ENCODE data around the gene TRIM40.

Gene TRIM40, protein sequence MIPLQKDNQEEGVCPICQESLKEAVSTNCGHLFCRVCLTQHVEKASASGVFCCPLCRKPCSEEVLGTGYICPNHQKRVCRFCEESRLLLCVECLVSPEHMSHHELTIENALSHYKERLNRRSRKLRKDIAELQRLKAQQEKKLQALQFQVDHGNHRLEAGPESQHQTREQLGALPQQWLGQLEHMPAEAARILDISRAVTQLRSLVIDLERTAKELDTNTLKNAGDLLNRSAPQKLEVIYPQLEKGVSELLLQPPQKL

DNA sequence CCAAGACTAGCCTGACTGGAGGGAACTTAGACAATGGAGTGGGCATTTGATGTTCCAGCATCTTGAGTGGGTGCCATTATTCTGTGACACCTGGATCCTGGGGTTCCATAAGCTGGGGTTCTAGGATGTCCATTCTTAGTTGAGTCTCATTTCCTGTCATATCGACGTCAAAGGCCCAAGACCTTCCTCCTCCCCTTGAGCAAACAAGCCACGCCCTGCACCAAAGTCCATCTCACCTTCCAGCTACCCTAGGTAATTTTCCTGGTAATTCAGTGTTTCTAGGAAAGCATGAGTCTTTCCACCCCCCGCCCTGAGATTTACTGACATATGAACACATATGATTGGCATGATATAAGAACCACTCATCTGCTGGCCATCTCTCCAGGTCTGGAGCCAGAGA is at the start of gene TRIM40:
TRIM40 (plus strand) TSS at position 384 of the 400 bp plus-strand sequence. CDS start 897 bp downstream, outside the sequence.
- no peak for FAIRE-seq

- no peak for FAIRE-seq
These were observed 48.1 kb upstream of the TRIM40 start for GRCh38 chr6:30087876-30088275.

- no peak for FAIRE-seq
These were observed 44.2 kb upstream of the TRIM40 start for GRCh38 chr6:30091577-30092381.

- no peak for FAIRE-seq
These were observed 42.9 kb upstream of the TRIM40 start for GRCh38 chr6:30092852-30093543.

GRCh38 chr6:30093951-30094661 is 41.8 kb upstream of the TRIM40 start:
- FAIRE-seq, result no peak

GRCh38 chr6:30096829-30097228 is 39.1 kb upstream of the TRIM40 start:
- FAIRE-seq, result no peak

DNA sequence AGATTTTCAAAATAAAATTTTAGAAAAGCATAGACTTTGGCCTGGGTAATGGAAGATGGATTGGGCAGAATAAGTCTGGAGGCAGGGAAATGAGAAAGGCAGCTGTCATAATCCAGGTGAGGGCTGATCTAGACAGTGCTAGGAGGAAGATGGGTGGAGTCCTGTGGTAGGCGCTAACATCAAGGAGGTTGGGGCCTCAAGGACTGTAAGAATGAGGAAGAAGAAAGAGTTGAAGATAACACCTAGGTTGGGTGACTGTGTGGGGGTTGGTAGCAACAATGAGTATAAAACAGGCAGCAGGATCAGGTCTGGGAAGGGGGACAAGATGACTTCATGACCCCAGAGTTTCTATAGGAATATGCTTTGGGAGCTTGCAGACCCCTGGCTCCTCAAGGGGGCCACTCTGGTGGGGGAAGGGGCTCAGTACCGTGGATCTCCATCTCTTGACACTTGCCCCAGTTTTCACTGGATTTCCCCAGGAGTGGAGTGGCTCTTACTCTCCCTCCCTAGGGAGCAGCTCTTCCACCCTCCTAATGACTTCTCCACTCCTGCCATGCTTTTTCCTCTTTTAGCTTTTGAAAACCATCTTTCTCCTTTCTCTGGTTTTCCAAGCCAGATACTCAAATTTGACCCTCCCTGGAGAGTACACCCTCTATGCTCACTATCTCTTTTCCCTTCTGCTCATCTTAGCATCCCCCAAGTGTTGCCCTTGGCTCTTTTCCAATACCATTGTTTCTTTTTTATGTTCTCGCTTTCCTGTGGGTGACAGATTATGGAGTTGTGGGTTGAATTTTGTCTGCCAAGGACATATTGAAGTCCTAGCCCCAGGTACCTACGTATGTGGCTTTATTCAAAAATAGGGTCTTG is 37.8 kb upstream of the TRIM40 start:
- FAIRE-seq, result no peak

DNA sequence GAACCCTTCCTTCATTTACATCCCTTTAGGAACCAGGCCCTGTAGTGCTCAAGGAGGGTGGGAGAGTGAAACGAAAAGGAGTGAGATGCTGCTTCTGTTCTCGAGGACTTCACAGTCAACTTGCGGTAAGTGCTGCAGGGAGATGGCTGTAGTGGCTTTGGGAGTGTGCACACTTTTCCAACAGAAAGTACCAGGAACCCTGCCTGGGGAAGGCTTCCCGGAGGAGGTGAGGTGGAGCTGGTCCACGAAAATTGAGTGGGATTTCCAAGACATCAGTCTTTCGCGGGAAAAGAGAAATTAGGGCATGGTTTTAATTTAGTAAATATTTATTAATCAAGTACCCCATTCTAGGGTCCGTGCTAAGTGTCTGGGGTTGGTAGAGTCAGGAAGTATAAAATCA is 35.8 kb upstream of the TRIM40 start:
- no peak for FAIRE-seq

- no peak for FAIRE-seq
These were observed 35.1 kb upstream of the TRIM40 start for GRCh38 chr6:30100585-30101443.

- no peak for FAIRE-seq
These were observed 34.2 kb upstream of the TRIM40 start for GRCh38 chr6:30101444-30102413.

DNA sequence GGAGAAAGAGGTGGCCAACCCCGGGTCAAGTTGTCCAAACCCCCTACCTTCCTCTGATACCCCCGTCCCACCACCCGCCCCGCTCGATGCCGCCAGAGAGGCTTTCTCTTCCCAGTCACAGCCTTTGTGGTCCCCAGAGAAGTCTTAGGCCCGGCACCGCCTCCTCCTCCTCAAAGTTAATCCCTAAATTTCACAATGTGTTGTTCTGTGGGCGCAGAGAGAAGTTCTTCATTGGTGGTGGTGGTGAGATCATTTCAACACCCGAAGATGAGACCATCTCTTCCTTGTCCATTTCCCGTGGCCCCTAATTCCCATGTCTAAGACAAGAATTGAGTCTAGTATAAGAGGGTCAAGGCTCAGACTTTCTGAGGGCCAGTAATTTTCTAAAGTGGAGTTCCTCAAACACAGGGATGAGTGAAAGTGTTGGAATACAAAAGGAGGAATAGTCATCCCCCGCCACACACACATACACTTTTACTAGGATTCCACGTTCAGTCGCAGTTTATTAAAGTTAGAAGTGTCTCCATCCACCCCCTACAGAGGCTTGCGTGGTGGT is 33.4 kb upstream of the TRIM40 start:
- no peak for FAIRE-seq

GRCh38 chr6:30102970-30103871 is 32.7 kb upstream of the TRIM40 start:
- FAIRE-seq, result no peak

- FAIRE-seq, result no peak
These were observed 32.1 kb upstream of the TRIM40 start for GRCh38 chr6:30103872-30104179.

- no peak for FAIRE-seq
These were observed 31.3 kb upstream of the TRIM40 start for GRCh38 chr6:30104661-30105060.

DNA sequence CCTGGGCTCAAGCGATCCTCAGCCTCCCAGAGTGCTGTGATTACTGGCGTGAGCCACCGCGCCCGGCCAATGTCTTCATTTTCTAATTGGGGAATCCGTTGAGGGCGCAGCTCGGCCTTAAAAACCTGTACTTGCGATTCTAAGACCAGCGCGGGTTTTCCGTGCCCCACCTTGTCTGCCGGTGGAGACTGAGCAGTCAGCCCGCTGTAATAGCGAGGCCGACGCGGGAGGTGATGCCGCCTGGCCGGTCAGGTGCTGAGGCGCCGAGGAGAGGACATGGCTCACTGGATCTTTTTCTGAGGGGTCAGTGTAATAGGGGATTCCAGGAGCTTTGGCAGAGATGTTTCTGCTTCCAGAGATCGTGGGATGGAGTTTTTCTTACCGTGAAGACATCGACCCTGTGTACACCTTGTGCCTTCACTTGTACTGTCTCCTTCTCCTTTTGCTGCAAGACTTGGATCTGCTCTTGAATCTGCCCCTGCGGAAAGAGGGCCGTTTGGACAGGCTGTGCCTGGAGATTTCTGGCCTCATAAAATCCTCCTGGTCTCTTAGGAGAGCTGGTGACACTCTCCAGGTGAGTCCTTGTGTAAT is 24.6 kb upstream of the TRIM40 start:
- FAIRE-seq, result no peak

- FAIRE-seq, result no peak
These were observed 23.4 kb upstream of the TRIM40 start for GRCh38 chr6:30112402-30112994.

GRCh38 chr6:30113003-30113759 is 22.8 kb upstream of the TRIM40 start, which contains the start of gene TRIM31:
Gene TRIM31 (minus strand): TSS chr6:30113090. CDS start chr6:30112805, 285 bp downstream.
- FAIRE-seq, result no peak

All from A204.1 (cell line).